Measurements from ENCODE around the gene VWA5A.
"Not testable (repeated sequence)": the region's sequence is repeated elsewhere in the genome, so short reads cannot be mapped to it uniquely, and the experiment has no call there.

The VWA5A gene

DNA sequence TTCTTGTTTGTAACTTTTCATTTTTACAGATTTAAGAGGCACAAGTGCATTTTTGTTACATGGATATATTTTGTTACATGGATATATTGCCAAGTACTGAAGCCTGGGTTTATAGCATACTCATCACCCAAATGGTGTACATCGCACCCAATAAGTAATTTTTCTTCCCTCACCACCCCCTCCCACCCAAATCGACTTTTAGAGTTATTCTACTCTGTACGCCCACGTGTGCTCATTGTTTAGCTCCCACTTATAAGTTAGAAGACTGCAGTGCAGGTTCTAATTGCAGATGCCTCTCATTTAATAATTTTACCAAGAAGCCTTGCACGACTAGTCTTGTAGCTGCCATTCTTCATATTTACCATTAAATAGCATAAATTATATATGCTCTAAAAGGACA lies 20.5 kb upstream of the VWA5A start:
- DNase-seq (ENCODE audit: low spot score) = no peak

GRCh38 chr11:124096364-124096763 lies 18.9 kb upstream of the VWA5A start:
- DNase-seq (ENCODE audit: low spot score) = no peak

GRCh38 chr11:124098141-124098540 lies 17.1 kb upstream of the VWA5A start:
- no peak for DNase-seq (ENCODE audit: low spot score)

GRCh38 chr11:124101737-124102136 lies 13.5 kb upstream of the VWA5A start:
- no peak for DNase-seq (ENCODE audit: low spot score)

DNA sequence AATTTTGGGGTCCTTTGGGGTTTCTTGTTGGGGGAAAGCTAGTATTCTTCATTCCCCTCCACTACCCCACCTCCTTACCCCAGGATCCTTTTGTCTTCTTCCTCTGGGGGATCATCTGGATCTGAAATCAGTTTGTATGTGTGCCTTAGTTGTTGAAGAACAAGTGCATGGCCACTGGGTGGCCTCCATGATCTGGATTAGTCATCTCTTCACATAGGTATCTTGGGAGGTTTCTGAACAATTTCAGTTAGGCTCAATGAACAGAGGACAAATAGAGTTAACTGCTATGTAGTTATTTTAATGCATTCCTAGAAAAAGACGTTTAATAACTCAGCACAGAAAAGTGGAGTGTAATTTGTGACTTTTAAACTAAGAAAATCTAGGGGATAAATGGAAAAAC lies 7.1 kb upstream of the VWA5A start:
- DNase-seq (ENCODE audit: low spot score) = no peak

- no peak for DNase-seq (ENCODE audit: low spot score)
Measured at GRCh38 chr11:124109377-124109776, 5.9 kb upstream of the VWA5A start.

- no peak for DNase-seq (ENCODE audit: low spot score)
Measured at GRCh38 chr11:124110201-124110600, 5.0 kb upstream of the VWA5A start.

GRCh38 chr11:124113890-124114289 lies 1.4 kb upstream of the VWA5A start:
- DNase-seq (ENCODE audit: low spot score) = no peak

DNA sequence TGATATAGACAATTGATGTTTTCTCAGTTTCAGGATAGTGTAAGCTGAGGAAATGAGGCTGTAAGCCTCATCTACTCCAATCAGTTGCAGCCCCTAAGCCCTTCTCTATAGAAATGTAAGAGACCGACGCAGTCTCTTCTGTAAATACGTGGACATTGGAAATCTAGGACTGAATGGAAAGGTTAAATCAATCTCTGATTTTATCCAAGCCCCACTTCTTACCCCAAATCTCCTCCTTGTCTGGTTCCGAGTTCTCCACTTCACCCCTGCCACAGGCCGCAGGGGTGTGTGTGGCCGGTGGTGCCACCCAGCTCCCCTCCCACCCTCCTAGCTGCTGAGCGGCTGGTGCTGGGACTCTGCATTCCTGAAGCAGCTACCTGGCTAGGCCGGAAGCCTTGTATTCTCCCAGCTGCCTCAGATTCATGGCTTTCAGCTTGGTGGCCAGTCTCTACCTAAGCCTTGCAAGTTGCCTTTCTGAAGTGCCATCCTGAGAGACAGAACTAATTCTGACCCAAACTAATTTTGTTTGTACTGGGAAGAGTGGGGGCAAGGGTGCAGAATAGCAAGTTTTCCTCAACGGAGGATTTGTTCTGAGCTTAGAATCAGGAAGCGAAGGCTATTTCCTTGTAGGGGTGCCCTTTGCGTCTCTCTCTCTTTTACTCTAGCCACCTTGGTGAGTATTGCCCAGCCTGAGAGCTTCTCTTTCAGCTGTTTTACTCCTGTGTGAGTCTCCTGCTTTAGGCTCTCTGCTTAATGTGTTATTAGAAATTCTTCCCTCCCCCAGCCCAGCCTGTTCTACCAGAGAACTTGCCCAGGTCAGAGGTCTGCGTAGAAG lies 749 bp downstream of the VWA5A start:
- no peak for DNase-seq (ENCODE audit: low spot score)

GRCh38 chr11:124119103-124119502 lies 3.9 kb downstream of the VWA5A start:
- DNase-seq (ENCODE audit: low spot score) = no peak

DNA sequence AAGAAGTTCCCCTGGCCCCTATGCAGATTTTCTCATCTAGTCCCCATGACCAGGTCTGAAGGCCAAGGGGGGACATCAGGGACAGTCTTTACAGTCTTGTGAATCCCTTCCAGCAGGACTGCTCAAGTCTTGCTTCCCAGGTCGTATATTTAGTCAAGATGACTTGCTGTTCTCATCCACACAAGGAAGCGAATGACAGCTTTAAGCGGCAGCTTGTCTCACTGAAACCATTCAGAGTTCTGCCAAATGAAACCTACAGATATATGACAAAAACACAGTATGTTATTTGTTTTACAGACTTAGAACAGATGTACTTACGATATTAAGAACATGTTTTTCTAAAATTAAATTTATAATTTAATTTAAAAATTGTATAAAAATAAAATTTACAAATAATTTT lies 5.6 kb downstream of the VWA5A start:
- no peak for DNase-seq (ENCODE audit: low spot score)

- no peak for DNase-seq (ENCODE audit: low spot score)
Measured at GRCh38 chr11:124122123-124122522, 6.9 kb downstream of the VWA5A start.

DNA sequence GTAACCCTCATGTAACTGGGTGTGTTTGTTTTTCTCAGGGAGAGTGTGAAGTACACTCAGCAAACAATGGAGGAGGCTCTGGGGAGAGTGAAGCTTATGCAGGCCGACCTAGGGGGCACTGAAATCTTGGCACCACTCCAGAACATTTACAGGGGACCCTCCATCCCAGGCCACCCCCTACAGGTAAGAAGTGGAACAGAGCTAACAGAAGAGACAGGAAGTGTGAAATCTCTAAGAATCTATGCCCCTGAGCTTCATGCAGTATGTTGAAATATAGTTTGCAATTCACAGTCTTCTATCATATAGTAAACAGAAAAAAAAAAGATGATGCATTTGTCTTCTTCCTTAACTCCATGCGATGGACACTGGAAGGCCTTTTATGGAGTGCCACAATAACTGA lies 8.4 kb downstream of the VWA5A start:
- DNase-seq (ENCODE audit: low spot score) = no peak

GRCh38 chr11:124127134-124127533 lies 11.9 kb downstream of the VWA5A start:
- DNase-seq (ENCODE audit: low spot score) = not testable (repeated sequence)

DNA sequence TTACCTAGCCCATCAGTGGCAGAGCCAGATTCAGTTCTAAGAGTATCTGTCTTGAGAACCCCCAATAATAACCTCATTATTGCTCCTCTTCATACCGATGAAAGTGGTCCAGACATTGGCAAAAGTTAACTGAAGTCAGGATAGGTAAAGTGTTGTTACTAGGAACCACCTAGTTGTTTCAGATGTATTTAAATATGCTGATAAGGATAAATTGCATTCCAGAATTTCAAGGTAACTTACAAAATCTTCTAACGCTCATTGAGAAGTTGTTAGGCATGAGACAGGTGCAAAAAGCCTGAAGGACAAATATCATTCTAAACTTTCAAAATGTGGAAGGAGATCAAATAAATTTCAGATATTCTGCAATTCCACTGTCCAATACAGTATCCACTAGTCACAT lies 27.8 kb downstream of the VWA5A start:
- no peak for DNase-seq (ENCODE audit: low spot score)

GRCh38 chr11:124147951-124148350 lies 32.7 kb downstream of the VWA5A start:
- no peak for DNase-seq (ENCODE audit: low spot score)

GRCh38 chr11:124150684-124151083 lies 35.4 kb downstream of the VWA5A start:
- DNase-seq (ENCODE audit: low spot score) = no peak

GRCh38 chr11:124152770-124153407 lies 37.6 kb downstream of the VWA5A start:
- DNase-seq (ENCODE audit: low spot score) = no peak

GRCh38 chr11:124153821-124154220 lies 38.6 kb downstream of the VWA5A start:
- no peak for DNase-seq (ENCODE audit: low spot score)

GRCh38 chr11:124159481-124159880 lies 44.2 kb downstream of the VWA5A start:
- no peak for DNase-seq (ENCODE audit: low spot score)

DNA sequence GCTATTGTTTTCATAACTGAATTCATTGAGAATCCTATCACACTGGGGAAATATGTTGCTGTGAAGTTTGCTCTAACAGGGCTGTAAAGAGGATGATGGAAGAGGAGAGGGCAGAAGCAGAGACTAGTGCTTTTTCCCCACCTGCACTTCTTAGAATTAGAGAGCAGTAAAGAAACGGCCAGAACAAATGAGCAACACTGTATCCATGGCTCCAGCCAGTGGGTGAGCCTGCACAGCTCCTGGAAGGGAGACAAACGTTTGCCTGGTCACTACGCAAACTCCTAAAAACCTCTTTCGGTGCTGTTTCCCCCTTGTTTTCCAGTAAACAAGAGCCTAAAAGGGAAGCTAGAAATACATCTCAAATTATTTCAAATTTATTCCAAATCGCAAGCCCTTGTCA lies 45.7 kb downstream of the VWA5A start:
- DNase-seq (ENCODE audit: low spot score) = no peak

GRCh38 chr11:124167826-124168231 lies 52.6 kb downstream of the VWA5A start:
- no peak for DNase-seq (ENCODE audit: low spot score)

DNA sequence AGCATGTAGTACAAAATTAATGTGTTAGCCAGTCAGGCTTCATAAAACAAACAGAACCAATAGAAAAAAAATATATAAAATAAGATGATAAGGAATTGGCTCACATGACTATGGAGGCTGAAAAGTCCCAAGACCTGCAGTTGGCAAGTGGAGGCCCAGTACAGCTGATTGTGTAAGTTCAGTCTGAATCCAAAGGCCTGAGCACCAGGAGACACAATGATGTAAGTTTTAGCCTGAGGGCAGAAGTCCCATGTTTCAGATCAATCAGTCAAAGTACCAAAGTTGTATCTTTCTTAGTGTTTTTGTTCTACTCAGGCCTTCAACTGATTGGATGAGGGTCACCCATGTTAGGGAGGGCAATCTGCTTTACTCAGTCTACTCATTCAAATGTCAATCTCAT lies 53.5 kb downstream of the VWA5A start:
- no peak for DNase-seq (ENCODE audit: low spot score)

DNA sequence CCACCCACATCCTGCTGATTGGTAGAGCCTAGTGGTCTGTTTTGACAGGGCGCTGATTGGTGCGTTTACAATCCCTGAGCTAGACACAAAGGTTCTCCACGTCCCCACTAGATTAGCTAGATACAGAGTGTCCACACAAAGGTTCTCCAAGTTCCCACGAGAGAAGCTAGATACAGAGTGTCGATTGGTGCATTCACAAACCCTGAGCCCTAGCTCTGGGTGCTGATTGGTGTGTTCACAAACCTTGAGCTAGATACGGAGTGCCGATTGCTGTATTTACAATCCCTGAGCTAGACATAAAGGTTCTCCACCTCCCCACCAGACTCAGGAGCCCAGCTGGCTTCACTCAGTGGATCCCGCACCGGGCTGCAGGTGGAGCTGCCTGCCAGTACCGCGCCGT lies 55.1 kb downstream of the VWA5A start:
- DNase-seq (ENCODE audit: low spot score) = not testable (repeated sequence)

Data from hematopoietic multipotent progenitor cell treated with erythropoietin and hydrocortisone succinate and interleukin-3 and kit ligand, for 15 days (in vitro differentiated cells).